Measurements from ENCODE around the gene GRIN3A.

- no peak for TF ChIP-seq CTCF (IDR thresholded peaks at IDR 0.05)
- TF ChIP-seq POLR2A (IDR thresholded peaks at IDR 0.05): no peak
Measured at GRCh38 chr9:101648493-101648892, 90.0 kb downstream of the GRIN3A start.

Measured in body of pancreas (tissue), 4 donors.